Trophoblast cell (in vitro differentiated cells and primary cell): ENCODE data around the gene RASA3.

ENCODE experiments used
- DNase-seq, 2 donors: peaks; one replicate each; pipeline ENCODE4 v3.0.0-alpha.2; 2016
- H2AFZ ChIP-seq: 2 replicates; pipeline ENCODE4 v1.6.1; 2013; ENCODE audit warnings: low read length, moderate library complexity, mild to moderate bottlenecking; ENCODE audit not compliant: insufficient read depth, poor library complexity
- H2AK5ac ChIP-seq: 2 replicates; pipeline ENCODE4 v1.6.1; 2013; ENCODE audit warnings: mild to moderate bottlenecking, low read length
- H2BK120ac ChIP-seq: 2 replicates; pipeline ENCODE4 v1.6.1; 2013; ENCODE audit warnings: low read length, mild to moderate bottlenecking, moderate library complexity; ENCODE audit not compliant: insufficient read depth, poor library complexity
- H2BK12ac ChIP-seq: 2 replicates; pipeline ENCODE4 v1.6.1; 2013; ENCODE audit warnings: mild to moderate bottlenecking, low read length, moderate library complexity
- H2BK5ac ChIP-seq: 2 replicates; pipeline ENCODE4 v1.6.1; 2013; ENCODE audit warnings: low read length, low read depth, moderate library complexity, mild to moderate bottlenecking; ENCODE audit not compliant: poor library complexity
- H3K14ac ChIP-seq: 2 replicates; pipeline ENCODE4 v1.6.1; 2013; ENCODE audit warnings: mild to moderate bottlenecking, low read length
- H3K18ac ChIP-seq: 2 replicates; pipeline ENCODE4 v1.6.1; 2013; ENCODE audit warnings: mild to moderate bottlenecking, low read length
- H3K23ac ChIP-seq: 2 replicates; pipeline ENCODE4 v1.6.1; 2013; ENCODE audit warnings: low read length
- H3K27ac ChIP-seq: 2 replicates; pipeline ENCODE4 v1.5.1; 2013; ENCODE audit warnings: low read depth, mild to moderate bottlenecking, inconsistent platforms, low read length, moderate library complexity
- H3K27me3 ChIP-seq: 2 replicates; pipeline ENCODE4 v1.6.1; 2013; ENCODE audit warnings: inconsistent platforms, mild to moderate bottlenecking, low read length, moderate library complexity; ENCODE audit not compliant: insufficient read depth
- H3K36me3 ChIP-seq, 2 experiments: 1 replicate in 1 of 2; 2 replicates in 1 of 2; pipeline ENCODE4 v1.6.1; 2013; ENCODE audit warnings: low read length in 2 of 2, mild to moderate bottlenecking in 2 of 2, moderate library complexity in 1 of 2; ENCODE audit not compliant: insufficient read depth in 2 of 2, control insufficient read depth in 1 of 2
- H3K4ac ChIP-seq: 2 replicates; pipeline ENCODE4 v1.6.1; 2013; ENCODE audit warnings: low read depth, mild to moderate bottlenecking, low read length, moderate library complexity
- H3K4me1 ChIP-seq, 2 experiments: 1 replicate in 1 of 2; 2 replicates in 1 of 2; pipeline ENCODE4 v1.6.1; 2013; ENCODE audit warnings: low read length in 2 of 2, mild to moderate bottlenecking in 2 of 2, moderate library complexity in 1 of 2; ENCODE audit not compliant: insufficient read depth in 2 of 2, control insufficient read depth in 1 of 2
- H3K4me2 ChIP-seq: 2 replicates; pipeline ENCODE4 v1.6.1; 2013; ENCODE audit warnings: inconsistent platforms, mild to moderate bottlenecking, low read length, moderate library complexity
- H3K4me3 ChIP-seq: 2 replicates; pipeline ENCODE4 v1.5.1; 2013; ENCODE audit warnings: mild to moderate bottlenecking, low read depth, low read length, inconsistent platforms
- H3K79me1 ChIP-seq: one replicate; pipeline ENCODE4 v1.6.1; 2013; ENCODE audit warnings: low read length
- H3K79me2 ChIP-seq: 2 replicates; pipeline ENCODE4 v1.6.1; 2013; ENCODE audit warnings: low read length, mild to moderate bottlenecking; ENCODE audit not compliant: control insufficient read depth, insufficient read depth, poor library complexity
- H3K9ac ChIP-seq: 2 replicates; pipeline ENCODE4 v1.6.1; 2013; ENCODE audit warnings: mild to moderate bottlenecking, low read length
- H3K9me3 ChIP-seq: 2 replicates; pipeline ENCODE4 v1.6.1; 2013; ENCODE audit warnings: low read depth, mild to moderate bottlenecking, control low read depth, inconsistent platforms, low read length; ENCODE audit not compliant: insufficient read depth
- H4K12ac ChIP-seq: 2 replicates; pipeline ENCODE4 v1.6.1; 2013; ENCODE audit warnings: low read depth, mild to moderate bottlenecking, low read length, moderate library complexity
- H4K8ac ChIP-seq: 2 replicates; pipeline ENCODE4 v1.6.1; 2013; ENCODE audit warnings: low read depth, mild to moderate bottlenecking, low read length, moderate library complexity
- H4K91ac ChIP-seq: one replicate; pipeline ENCODE4 v1.6.1; 2013; ENCODE audit warnings: low read depth, mild to moderate bottlenecking, low read length, moderate library complexity
- WGBS: extraction: QIAGEN DNeasy Blood & Tissue Kit; methylation state at CpG from one replicate; pipeline ENCODE4 v1.1.7; 2013; ENCODE audit warnings: missing lambda C conversion rate; ENCODE audit not compliant: insufficient read length, insufficient coverage; ENCODE audit errors: extremely low coverage; 5-methylcytosine and 5-hydroxymethylcytosine counted together

RASA3 gene

GRCh38 chr13:113928685-113929627 lies 203.5 kb downstream of the RASA3 start:
- no peaks in the 10 kb centered on the region for H3K36me3 ChIP-seq
- H3K4me3 ChIP-seq, result no peak overlapping the region
- no peak overlapping the region for H3K4me2 ChIP-seq
- no peak overlapping the region for H2BK120ac ChIP-seq
- peak overlapping the region; percentile 29 for H4K91ac ChIP-seq
- no peak overlapping the region for H4K8ac ChIP-seq
- H3K14ac ChIP-seq, result peak overlapping the region; percentile 42
- H3K23ac ChIP-seq, result no peak overlapping the region
- no peak overlapping the region for H3K18ac ChIP-seq
- no peak for DNase-seq
- peaks cover 16 to 20% of the 10 kb centered on the region in 2 experiments for H3K4me1 ChIP-seq
- no peak overlapping the region for H2AK5ac ChIP-seq
- H3K27me3 ChIP-seq, result no peaks in the 10 kb centered on the region
- H3K27ac ChIP-seq, result no peak overlapping the region
- H2BK5ac ChIP-seq, result no peak overlapping the region
- H3K9ac ChIP-seq, result no peak overlapping the region
- peaks cover 9% of the 10 kb centered on the region for H3K79me1 ChIP-seq
- no CpG with 5 or more reads among the region's 26 CpGs for WGBS
- H4K12ac ChIP-seq, result no peak overlapping the region
- H3K79me2 ChIP-seq, result no peaks in the 10 kb centered on the region
- no peak overlapping the region for H3K4ac ChIP-seq
- H2BK12ac ChIP-seq, result peak overlapping the region; percentile 59
- H2AFZ ChIP-seq, result no peak overlapping the region
- H3K9me3 ChIP-seq, result no peaks in the 10 kb centered on the region
